ENCODE data around the gene ZNF770.
"Not testable (repeated sequence)": the region's sequence is repeated elsewhere in the genome, so short reads cannot be mapped to it uniquely, and the experiment has no call there.

The ZNF770 gene

GRCh38 chr15:34952481-34952880 lies 35.6 kb downstream of the ZNF770 start:
- H3K4me3 ChIP-seq (ENCODE audit: low read depth, low read length): no peak overlapping the region
- no peak for TF ChIP-seq CTCF (IDR thresholded peaks at IDR 0.05; ENCODE audit: low read depth, low read length, missing control alignments)
- H3K27me3 ChIP-seq (replicated peaks): no peaks in the 10 kb centered on the region
- H3K36me3 ChIP-seq (replicated peaks): peaks cover 13% of the 10 kb centered on the region
- no peak overlapping the region for H3K27ac ChIP-seq
- in situ Hi-C loops (cut with HindIII; ENCODE audit: low pct_ligation_motif_present, low sequenced_read_pairs): no loop called here
- DNase-seq: peak; percentile 7

- Histone ChIP-seq H3K27ac (no peak overlapping the region), H3K27me3 (replicated peaks) (no peaks in the 10 kb centered on the region), H3K36me3 (replicated peaks) (peaks cover 13% of the 10 kb centered on the region), H3K4me3 (ENCODE audit: low read depth, low read length) (no peak overlapping the region)
- DNase-seq: no peak
- no peak for TF ChIP-seq CTCF (IDR thresholded peaks at IDR 0.05; ENCODE audit: low read depth, low read length, missing control alignments)
- in situ Hi-C loops (cut with HindIII; ENCODE audit: low pct_ligation_motif_present, low sequenced_read_pairs): no loop called here
Measured at GRCh38 chr15:34951993-34952392, 36.1 kb downstream of the ZNF770 start.

DNA sequence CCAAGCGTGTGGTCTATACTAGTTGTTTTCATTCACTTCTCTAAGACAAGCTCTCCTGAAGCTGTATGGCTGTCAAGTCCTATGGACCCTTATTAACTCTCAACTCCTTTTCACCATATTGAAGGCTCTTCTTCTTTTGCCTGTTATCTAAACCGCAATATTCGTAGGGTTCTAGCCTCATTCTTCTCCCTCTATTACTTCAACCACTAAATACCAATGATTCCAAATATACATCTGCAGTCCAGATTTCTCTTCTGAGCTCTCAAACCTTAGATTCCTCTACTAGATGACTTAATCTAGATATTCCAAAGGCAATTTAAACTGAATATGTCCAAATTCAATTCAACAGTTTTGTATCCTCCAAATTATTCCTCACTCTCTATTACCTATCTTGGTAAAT lies 43.2 kb downstream of the ZNF770 start:
- peaks cover 14% of the 10 kb centered on the region for H3K36me3 ChIP-seq (replicated peaks)
- H3K27ac ChIP-seq: no peak overlapping the region
- no peak for DNase-seq
- no peaks in the 10 kb centered on the region for H3K27me3 ChIP-seq (replicated peaks)
- TF ChIP-seq CTCF (IDR thresholded peaks at IDR 0.05; ENCODE audit: low read depth, low read length, missing control alignments): no peak
- no peak overlapping the region for H3K4me3 ChIP-seq (ENCODE audit: low read depth, low read length)
- in situ Hi-C loops (cut with HindIII; ENCODE audit: low pct_ligation_motif_present, low sequenced_read_pairs): no loop called here

DNA sequence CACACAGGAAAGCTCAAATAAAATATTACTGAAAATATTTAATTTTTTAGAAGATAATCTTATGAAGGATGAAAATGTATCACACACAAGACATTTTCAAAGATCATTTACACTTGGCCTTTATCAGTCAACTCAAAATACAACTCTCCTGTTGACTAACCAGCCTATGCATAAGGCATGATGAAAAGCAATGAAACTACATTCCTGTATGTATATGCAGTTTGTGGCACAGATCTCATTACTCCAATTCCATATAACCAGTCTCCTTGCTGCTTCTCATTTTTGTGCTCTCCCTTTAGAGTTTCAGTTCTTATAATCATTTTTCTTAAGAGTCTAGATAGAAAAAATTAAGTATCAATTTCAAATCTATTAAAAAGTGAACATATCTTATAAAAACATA lies 44.4 kb downstream of the ZNF770 start:
- TF ChIP-seq CTCF (IDR thresholded peaks at IDR 0.05; ENCODE audit: low read depth, low read length, missing control alignments): no peak

DNA sequence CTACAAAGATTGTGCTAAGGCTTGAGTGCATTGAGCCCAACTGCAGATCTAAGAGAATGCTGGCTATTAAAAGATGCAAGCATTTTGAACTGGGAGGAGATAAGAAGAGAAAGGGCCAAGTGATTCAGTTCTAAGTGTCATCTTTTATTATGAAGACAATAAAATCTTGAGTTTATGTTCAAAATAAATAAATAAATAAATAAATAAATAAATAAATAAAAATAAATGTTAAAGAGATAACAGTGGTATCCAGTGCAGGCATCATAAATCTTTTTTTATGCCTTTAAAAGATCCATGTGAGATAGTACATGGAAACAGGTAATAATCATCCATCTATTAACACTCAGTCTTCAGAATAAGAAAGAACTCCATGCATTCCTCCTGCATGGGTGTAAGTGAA lies 44.8 kb downstream of the ZNF770 start:
- H3K4me3 ChIP-seq (ENCODE audit: low read depth, low read length); H3K27me3 ChIP-seq (replicated peaks); in situ Hi-C loops (cut with HindIII; ENCODE audit: low pct_ligation_motif_present, low sequenced_read_pairs); H3K27ac ChIP-seq; DNase-seq: not testable (repeated sequence)
- H3K36me3 ChIP-seq (replicated peaks): peaks cover 26% of the 10 kb centered on the region

More for the DNA sequence above, 44.4 kb downstream of the ZNF770 start:
- no peak overlapping the region for H3K27ac ChIP-seq
- H3K4me3 ChIP-seq (ENCODE audit: low read depth, low read length): no peak overlapping the region
- no peak for DNase-seq
- H3K36me3 ChIP-seq (replicated peaks): peaks cover 23% of the 10 kb centered on the region
- no peaks in the 10 kb centered on the region for H3K27me3 ChIP-seq (replicated peaks)
- in situ Hi-C loops (cut with HindIII; ENCODE audit: low pct_ligation_motif_present, low sequenced_read_pairs): no loop called here

GRCh38 chr15:34942363-34942762 lies 45.7 kb downstream of the ZNF770 start:
- TF ChIP-seq CTCF (IDR thresholded peaks at IDR 0.05; ENCODE audit: low read depth, low read length, missing control alignments): no peak
- DNase-seq: peak; percentile 85
- H3K36me3 ChIP-seq (replicated peaks): peaks cover 27% of the 10 kb centered on the region
- no peaks in the 10 kb centered on the region for H3K27me3 ChIP-seq (replicated peaks)
- H3K4me3 ChIP-seq (ENCODE audit: low read depth, low read length): no peak overlapping the region
- in situ Hi-C loops (cut with HindIII; ENCODE audit: low pct_ligation_motif_present, low sequenced_read_pairs): no loop called here
- H3K27ac ChIP-seq: no peak overlapping the region
